ENCODE data around the gene LY86.

LY86 gene

GRCh38 chr6:6595025-6595424 lies 6.5 kb downstream of the LY86 start:
- H3K9me3 ChIP-seq (ENCODE audit: control insufficient read depth, insufficient read depth, low read length): no peaks in the 10 kb centered on the region
- no peak overlapping the region for H3K27ac ChIP-seq (ENCODE audit: low read depth, low read length)
- peaks cover 13% of the 10 kb centered on the region for H3F3A ChIP-seq (ENCODE audit: control insufficient read depth, insufficient read depth)
- H4K20me1 ChIP-seq (ENCODE audit: control insufficient read depth, insufficient read depth, low read depth, low read length): no peaks in the 10 kb centered on the region
- peaks cover 59% of the 10 kb centered on the region for H3K79me2 ChIP-seq (ENCODE audit: control insufficient read depth, low read length)
- H3K4me3 ChIP-seq (ENCODE audit: low read length): no peak overlapping the region
- no peaks in the 10 kb centered on the region for H3K27me3 ChIP-seq (ENCODE audit: control insufficient read depth, low read length)
- peaks cover 77% of the 10 kb centered on the region for H3K36me3 ChIP-seq (ENCODE audit: control insufficient read depth, low read length)
- TF ChIP-seq, protein P1, sequence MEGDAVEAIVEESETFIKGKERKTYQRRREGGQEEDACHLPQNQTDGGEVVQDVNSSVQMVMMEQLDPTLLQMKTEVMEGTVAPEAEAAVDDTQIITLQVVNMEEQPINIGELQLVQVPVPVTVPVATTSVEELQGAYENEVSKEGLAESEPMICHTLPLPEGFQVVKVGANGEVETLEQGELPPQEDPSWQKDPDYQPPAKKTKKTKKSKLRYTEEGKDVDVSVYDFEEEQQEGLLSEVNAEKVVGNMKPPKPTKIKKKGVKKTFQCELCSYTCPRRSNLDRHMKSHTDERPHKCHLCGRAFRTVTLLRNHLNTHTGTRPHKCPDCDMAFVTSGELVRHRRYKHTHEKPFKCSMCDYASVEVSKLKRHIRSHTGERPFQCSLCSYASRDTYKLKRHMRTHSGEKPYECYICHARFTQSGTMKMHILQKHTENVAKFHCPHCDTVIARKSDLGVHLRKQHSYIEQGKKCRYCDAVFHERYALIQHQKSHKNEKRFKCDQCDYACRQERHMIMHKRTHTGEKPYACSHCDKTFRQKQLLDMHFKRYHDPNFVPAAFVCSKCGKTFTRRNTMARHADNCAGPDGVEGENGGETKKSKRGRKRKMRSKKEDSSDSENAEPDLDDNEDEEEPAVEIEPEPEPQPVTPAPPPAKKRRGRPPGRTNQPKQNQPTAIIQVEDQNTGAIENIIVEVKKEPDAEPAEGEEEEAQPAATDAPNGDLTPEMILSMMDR (IDR thresholded peaks at IDR 0.05; ENCODE audit: low read depth, low read length, poor library complexity, severe bottlenecking): no peak
- TF ChIP-seq EZH2phosphoT487 (IDR thresholded peaks at IDR 0.05; ENCODE audit: borderline replicate concordance, low read length): no peak
- peaks cover 46% of the 10 kb centered on the region for H3K4me1 ChIP-seq (ENCODE audit: control insufficient read depth, low read length)
- H3K9me2 ChIP-seq (replicated peaks; ENCODE audit: control insufficient read depth, low read length): no peaks in the 10 kb centered on the region
- no peak overlapping the region for H3K4me2 ChIP-seq (ENCODE audit: low read length)

GRCh38 chr6:6595952-6596351 lies 7.4 kb downstream of the LY86 start:
- no peaks in the 10 kb centered on the region for H4K20me1 ChIP-seq (ENCODE audit: control insufficient read depth, insufficient read depth, low read depth, low read length)
- peaks cover 37% of the 10 kb centered on the region for H3K4me1 ChIP-seq (ENCODE audit: control insufficient read depth, low read length)
- H3K27me3 ChIP-seq (ENCODE audit: control insufficient read depth, low read length): no peaks in the 10 kb centered on the region
- no peak overlapping the region for H3K4me2 ChIP-seq (ENCODE audit: low read length)
- H3K4me3 ChIP-seq (ENCODE audit: low read length): no peak overlapping the region
- H3K36me3 ChIP-seq (ENCODE audit: control insufficient read depth, low read length): peaks cover 73% of the 10 kb centered on the region
- no peaks in the 10 kb centered on the region for H3K9me2 ChIP-seq (replicated peaks; ENCODE audit: control insufficient read depth, low read length)
- TF ChIP-seq, protein P1 (IDR thresholded peaks at IDR 0.05; ENCODE audit: low read depth, low read length, poor library complexity, severe bottlenecking): no peak
- no peak for TF ChIP-seq EZH2phosphoT487 (IDR thresholded peaks at IDR 0.05; ENCODE audit: borderline replicate concordance, low read length)
- peaks cover 13% of the 10 kb centered on the region for H3F3A ChIP-seq (ENCODE audit: control insufficient read depth, insufficient read depth)
- H3K27ac ChIP-seq (ENCODE audit: low read depth, low read length): no peak overlapping the region
- peaks cover 52% of the 10 kb centered on the region for H3K79me2 ChIP-seq (ENCODE audit: control insufficient read depth, low read length)
- 0 out of 2 replicates have a peak, but pooled peaks cover 3% of the 10 kb centered on the region for H3K9me3 ChIP-seq (ENCODE audit: control insufficient read depth, insufficient read depth, low read length)

- Histone ChIP-seq H3K79me2 (ENCODE audit: control insufficient read depth, low read length) (peaks cover 46% of the 10 kb centered on the region), H3K4me2 (ENCODE audit: low read length) (no peak overlapping the region), H4K20me1 (ENCODE audit: control insufficient read depth, insufficient read depth, low read depth, low read length) (no peaks in the 10 kb centered on the region), H3K4me1 (ENCODE audit: control insufficient read depth, low read length) (peaks cover 29% of the 10 kb centered on the region), H3K9me3 (ENCODE audit: control insufficient read depth, insufficient read depth, low read length) (0 out of 2 replicates have a peak, but pooled peaks cover 3% of the 10 kb centered on the region), H3K27ac (ENCODE audit: low read depth, low read length) (no peak overlapping the region), H3K4me3 (ENCODE audit: low read length) (no peak overlapping the region), H3K27me3 (ENCODE audit: control insufficient read depth, low read length) (no peaks in the 10 kb centered on the region), H3K9me2 (replicated peaks; ENCODE audit: control insufficient read depth, low read length) (no peaks in the 10 kb centered on the region), H3F3A (ENCODE audit: control insufficient read depth, insufficient read depth) (peaks cover 9% of the 10 kb centered on the region), H3K36me3 (ENCODE audit: control insufficient read depth, low read length) (peaks cover 70% of the 10 kb centered on the region)
- TF ChIP-seq EZH2phosphoT487 (IDR thresholded peaks at IDR 0.05; ENCODE audit: borderline replicate concordance, low read length): no peak
- TF ChIP-seq, protein P1 (IDR thresholded peaks at IDR 0.05; ENCODE audit: low read depth, low read length, poor library complexity, severe bottlenecking): no peak
These were observed 8.2 kb downstream of the LY86 start for GRCh38 chr6:6596529-6597328.

All from DOHH2 (cell line).